KMS-11 (cell line): ENCODE measurements around the gene KIF6.
A peak's percentile ranks its signal among the peaks of the same experiment; 100 is the strongest.
"Not testable (repeated sequence)": the region's sequence is repeated elsewhere in the genome, so short reads cannot be mapped to it uniquely, and the experiment has no call there.

Source experiments
- H2AFZ ChIP-seq: fragments of 200-600 bp; sonication (generic); 2 replicates; pipeline ENCODE4 v1.6.1; 2016; ENCODE audit warnings: antibody characterized with exemption, mixed run types, low read depth
- H3K27ac ChIP-seq: fragments of 200-600 bp; sonication (generic); 2 replicates; pipeline ENCODE4 v1.6.1; 2016; ENCODE audit warnings: mild to moderate bottlenecking, mixed run types
- H3K27me3 ChIP-seq: fragments of 200-600 bp; sonication (generic); 2 replicates; pipeline ENCODE4 v1.6.1; 2017; ENCODE audit warnings: mild to moderate bottlenecking, low read depth, mixed run types, moderate library complexity; ENCODE audit not compliant: insufficient read depth
- H3K36me3 ChIP-seq: fragments of 200-600 bp; sonication (generic); 2 replicates; pipeline ENCODE4 v1.6.1; 2017; ENCODE audit warnings: mild to moderate bottlenecking, mixed run types; ENCODE audit not compliant: insufficient read depth
- H3K4me1 ChIP-seq: fragments of 200-600 bp; sonication (generic); 2 replicates; pipeline ENCODE4 v1.6.1; 2016; ENCODE audit warnings: mild to moderate bottlenecking, low read depth, mixed run types; ENCODE audit not compliant: poor library complexity, severe bottlenecking
- H3K4me2 ChIP-seq: fragments of 200-600 bp; sonication (generic); 2 replicates; pipeline ENCODE4 v1.7.0; 2016; ENCODE audit warnings: mild to moderate bottlenecking, mixed run types
- H3K4me3 ChIP-seq: fragments of 200-600 bp; sonication (generic); IDR thresholded peaks from 2 replicates; pipeline ENCODE4 v1.6.1; 2017; ENCODE audit warnings: low read depth, low read length, mixed read lengths; ENCODE audit not compliant: insufficient read depth
- H3K79me2 ChIP-seq: fragments of 200-600 bp; sonication (generic); 2 replicates; pipeline ENCODE4 v1.6.1; 2016; ENCODE audit warnings: low read depth, mixed run types; ENCODE audit not compliant: insufficient read depth
- H3K9ac ChIP-seq: fragments of 200-600 bp; sonication (generic); 2 replicates; pipeline ENCODE4 v1.6.1; 2016; ENCODE audit warnings: mild to moderate bottlenecking, mixed run types
- H4K20me1 ChIP-seq: fragments of 200-600 bp; sonication (generic); 2 replicates; pipeline ENCODE4 v1.6.1; 2016; ENCODE audit warnings: mild to moderate bottlenecking, mixed run types; ENCODE audit not compliant: insufficient read depth
- TF ChIP-seq, protein P1 (sequence below): fragments of 200-600 bp; sonication (generic); conservative IDR thresholded peaks from 2 replicates; pipeline ENCODE4 v1.6.1; 2017; ENCODE audit warnings: low read depth, mild to moderate bottlenecking, antibody characterized with exemption, low read length, moderate library complexity, mixed read lengths

Gene KIF6

DNA sequence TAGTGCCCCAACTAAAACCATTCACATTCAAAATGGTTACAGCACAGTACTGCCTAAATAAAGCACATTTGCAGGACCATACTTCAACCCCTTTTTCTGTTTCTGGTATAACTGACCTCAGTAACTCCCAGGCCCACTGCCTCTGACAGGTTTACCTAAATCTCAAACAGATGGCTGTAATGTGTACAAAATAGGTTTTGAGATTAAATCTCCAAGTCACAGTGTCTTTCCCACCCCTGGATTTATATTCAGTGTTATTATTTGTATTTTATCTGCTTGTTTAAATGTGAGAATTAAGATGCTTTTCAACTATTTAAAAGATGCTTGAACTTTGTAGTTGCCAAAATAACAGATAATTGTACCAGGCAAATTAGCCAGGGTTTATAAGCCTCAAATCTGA is 4.7 kb upstream of the KIF6 start:
- TF ChIP-seq, protein P1, sequence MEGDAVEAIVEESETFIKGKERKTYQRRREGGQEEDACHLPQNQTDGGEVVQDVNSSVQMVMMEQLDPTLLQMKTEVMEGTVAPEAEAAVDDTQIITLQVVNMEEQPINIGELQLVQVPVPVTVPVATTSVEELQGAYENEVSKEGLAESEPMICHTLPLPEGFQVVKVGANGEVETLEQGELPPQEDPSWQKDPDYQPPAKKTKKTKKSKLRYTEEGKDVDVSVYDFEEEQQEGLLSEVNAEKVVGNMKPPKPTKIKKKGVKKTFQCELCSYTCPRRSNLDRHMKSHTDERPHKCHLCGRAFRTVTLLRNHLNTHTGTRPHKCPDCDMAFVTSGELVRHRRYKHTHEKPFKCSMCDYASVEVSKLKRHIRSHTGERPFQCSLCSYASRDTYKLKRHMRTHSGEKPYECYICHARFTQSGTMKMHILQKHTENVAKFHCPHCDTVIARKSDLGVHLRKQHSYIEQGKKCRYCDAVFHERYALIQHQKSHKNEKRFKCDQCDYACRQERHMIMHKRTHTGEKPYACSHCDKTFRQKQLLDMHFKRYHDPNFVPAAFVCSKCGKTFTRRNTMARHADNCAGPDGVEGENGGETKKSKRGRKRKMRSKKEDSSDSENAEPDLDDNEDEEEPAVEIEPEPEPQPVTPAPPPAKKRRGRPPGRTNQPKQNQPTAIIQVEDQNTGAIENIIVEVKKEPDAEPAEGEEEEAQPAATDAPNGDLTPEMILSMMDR, result no peak
- Histone ChIP-seq H3K4me3 (no peak overlapping the region), H3K27me3 (no peaks in the 10 kb centered on the region), H2AFZ (no peak overlapping the region), H3K9ac (no peak overlapping the region), H3K36me3 (no peaks in the 10 kb centered on the region), H3K79me2 (no peaks in the 10 kb centered on the region), H3K4me1 (no peaks in the 10 kb centered on the region), H4K20me1 (no peaks in the 10 kb centered on the region), H3K4me2 (no peak overlapping the region), H3K27ac (no peak overlapping the region)

DNA sequence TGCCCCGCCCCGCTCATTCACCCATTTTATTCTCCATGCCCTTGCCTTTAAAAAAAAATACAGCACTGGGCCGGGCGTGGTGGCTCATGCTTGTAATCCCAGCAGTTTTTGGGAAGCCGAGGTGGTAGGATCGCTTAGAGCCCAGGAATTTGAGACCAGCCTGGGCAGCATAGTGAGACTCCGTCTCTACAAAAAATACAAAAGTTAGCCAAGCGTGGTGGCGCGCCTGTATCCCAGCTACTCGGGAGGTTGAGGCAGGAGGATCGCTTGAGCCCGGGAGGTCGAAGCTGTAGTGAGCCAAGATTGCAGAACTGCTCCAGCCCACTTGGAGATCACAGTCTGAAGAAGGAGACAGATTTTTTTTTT is 407 bp upstream of the KIF6 start:
- peaks cover 4% of the 10 kb centered on the region for H3K4me1 ChIP-seq
- peak overlapping the region; percentile 62; the same call in 1 of the 2 replicates for H3K9ac ChIP-seq
- peak overlapping the region; percentile 55 for H3K4me2 ChIP-seq
- H3K4me3 ChIP-seq, result no peak overlapping the region
- H2AFZ ChIP-seq, result peak overlapping the region; percentile 96
- H4K20me1 ChIP-seq, result no peaks in the 10 kb centered on the region
- no peaks in the 10 kb centered on the region for H3K36me3 ChIP-seq
- no peaks in the 10 kb centered on the region for H3K79me2 ChIP-seq
- no peak overlapping the region for H3K27ac ChIP-seq
- TF ChIP-seq, protein P1, result no peak
- H3K27me3 ChIP-seq, result no peaks in the 10 kb centered on the region

DNA sequence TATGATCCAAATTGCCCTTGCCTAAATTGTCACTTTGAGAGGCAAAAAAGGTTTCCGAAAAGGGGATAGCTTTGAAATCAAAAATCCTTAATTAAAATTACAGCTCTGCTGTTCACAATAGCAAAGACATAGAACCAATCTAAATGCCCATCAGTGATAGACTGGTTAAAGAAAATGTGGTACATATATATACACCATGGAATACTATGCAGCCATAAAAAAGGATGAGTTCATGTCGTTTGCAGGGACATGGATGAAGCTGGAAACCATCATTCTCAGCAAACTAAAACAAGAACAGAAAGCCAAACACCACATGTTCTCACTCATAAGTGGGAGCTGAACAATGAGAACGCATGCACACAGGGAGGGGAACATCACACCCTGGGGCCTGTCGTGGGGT is 1.9 kb downstream of the KIF6 start:
- not testable (repeated sequence) for H3K27ac ChIP-seq, H4K20me1 ChIP-seq, H3K27me3 ChIP-seq, H3K4me3 ChIP-seq, H3K4me2 ChIP-seq, H3K4me1 ChIP-seq, H3K79me2 ChIP-seq, H3K9ac ChIP-seq, H2AFZ ChIP-seq, H3K36me3 ChIP-seq

DNA sequence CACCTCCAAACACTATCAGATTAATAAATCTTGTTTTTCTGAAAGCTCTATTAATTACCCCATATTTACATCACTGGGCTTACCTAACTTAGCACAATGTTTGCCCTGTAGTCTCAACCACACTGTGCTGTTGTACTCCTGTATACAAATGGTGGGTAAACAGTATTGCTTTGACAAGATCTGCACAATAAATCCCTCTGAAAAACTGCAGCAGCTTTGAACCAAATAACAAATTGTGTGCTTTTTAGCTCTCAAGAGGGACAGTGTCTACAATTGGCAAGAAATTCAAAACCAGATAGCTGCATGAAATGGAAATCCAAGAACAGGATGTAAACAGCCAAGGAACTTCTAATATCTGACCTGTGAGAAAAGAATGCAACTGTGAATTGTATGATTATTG is 10.4 kb downstream of the KIF6 start:
- Histone ChIP-seq H4K20me1 (no peaks in the 10 kb centered on the region), H3K27me3 (no peaks in the 10 kb centered on the region), H3K4me2 (no peak overlapping the region), H3K27ac (no peak overlapping the region), H3K79me2 (no peaks in the 10 kb centered on the region), H3K9ac (no peak overlapping the region), H3K36me3 (no peaks in the 10 kb centered on the region), H2AFZ (no peak overlapping the region), H3K4me3 (no peak overlapping the region), H3K4me1 (no peaks in the 10 kb centered on the region)
- TF ChIP-seq, protein P1, result no peak

DNA sequence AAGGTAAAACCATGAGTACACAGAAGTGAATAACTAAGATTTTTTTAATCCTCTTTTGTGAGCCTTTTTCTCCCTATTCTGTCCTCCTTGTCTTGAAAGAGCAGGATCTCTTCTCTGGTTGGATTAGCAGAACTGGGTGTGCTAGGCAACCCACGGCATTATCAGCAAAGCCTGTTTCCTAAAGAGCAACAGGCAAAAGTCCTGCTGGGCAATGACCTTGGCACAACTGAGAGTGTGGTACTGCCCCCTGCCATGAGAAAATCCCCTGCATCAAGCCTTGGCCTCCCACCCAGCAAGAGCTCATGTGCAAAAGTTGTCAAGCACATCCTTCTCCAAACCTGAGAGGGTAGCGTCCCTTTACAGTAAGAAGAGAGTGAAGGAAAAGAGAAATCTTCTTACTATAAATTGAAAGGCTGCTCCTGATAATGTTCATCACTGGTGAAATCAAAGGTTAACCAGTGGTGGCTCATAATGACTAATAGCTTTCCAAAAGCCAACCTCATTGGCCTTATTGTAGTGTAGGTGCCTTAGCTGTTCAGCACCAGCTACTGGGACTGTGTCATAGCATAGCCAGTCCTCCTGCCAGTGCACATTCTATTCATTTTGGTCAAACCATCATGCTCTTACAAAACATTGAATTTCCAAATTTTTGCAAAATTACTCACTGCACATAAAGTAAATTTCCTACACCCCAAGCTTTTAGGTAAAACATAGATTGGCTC is 17.1 kb downstream of the KIF6 start:
- Histone ChIP-seq H3K4me1 (no peaks in the 10 kb centered on the region), H3K9ac (no peak overlapping the region), H3K79me2 (no peaks in the 10 kb centered on the region), H3K36me3 (no peaks in the 10 kb centered on the region), H3K27ac (no peak overlapping the region), H3K27me3 (no peaks in the 10 kb centered on the region), H3K4me3 (no peak overlapping the region), H3K4me2 (no peak overlapping the region), H4K20me1 (no peaks in the 10 kb centered on the region), H2AFZ (no peak overlapping the region)
- TF ChIP-seq, protein P1, result no peak
